ENCODE data around the gene LGR6. TPM values are rescaled to one million over a fixed set of nuclear protein-coding genes. Genes with fewer than 3 reads are reported as not detected.

Gene LGR6
- total and polyA plus RNA-seq, 2 of the 8 experiments (the other 6 are each of a cell fraction or from before 2014, with no cell fraction given) = 0.50 to 1.0 TPM

DNA sequence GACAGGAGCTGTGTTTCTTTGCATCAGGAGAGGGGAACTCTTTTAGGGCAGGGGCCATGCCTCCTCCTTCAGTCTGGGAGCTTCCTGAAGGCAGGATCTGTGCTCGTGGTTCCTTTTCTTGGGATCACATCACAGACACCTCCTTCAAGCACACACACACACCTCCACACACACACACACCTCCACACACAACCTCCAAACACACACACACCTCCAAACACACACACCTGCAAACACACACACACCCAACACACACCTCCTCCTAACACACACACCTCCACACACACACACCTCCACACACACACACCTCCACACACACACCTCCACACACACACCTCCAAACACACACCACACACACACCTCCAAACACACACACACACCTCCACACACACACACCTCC, 10.5 kb downstream of the LGR6 start:
- Histone ChIP-seq H3K4me1 (replicated peaks in 1 of 4; ENCODE audit: control insufficient read depth in 3 of 4, insufficient read depth in 4 of 4, low read length in 3 of 4) (peaks cover 0 to 2% (median 0%) of the 10 kb centered on the region in 4 experiments; a peak in 1 of 7 replicates), H2AFZ (ENCODE audit: low read length) (no peak overlapping the region), H3K79me1 (ENCODE audit: low read depth, low read length) (no peaks in the 10 kb centered on the region; the same call in 1 of the 2 replicates), H3K18ac (ENCODE audit: extremely low read depth, low read length) (no peak overlapping the region), H3K9me3 (ENCODE audit: insufficient read depth in 2 of 2, low read depth in 1 of 2, low read length in 1 of 2) (no peaks in the 10 kb centered on the region), H3K4ac (replicated peaks; ENCODE audit: insufficient read length, low read depth, low read length) (no peak overlapping the region), H2AK5ac (ENCODE audit: low read depth, low read length) (no peak overlapping the region), H3K23me2 (ENCODE audit: low read depth, low read length) (peaks cover 18% of the 10 kb centered on the region; the same call in 1 of the 2 replicates), H2BK120ac (replicated peaks; ENCODE audit: low read depth, low read length) (no peak overlapping the region), H3K4me3 (ENCODE audit: extremely low read depth in 1 of 4, insufficient read depth in 2 of 4, low read depth in 3 of 4, low read length in 4 of 4) (no peak overlapping the region), H2BK15ac (ENCODE audit: low read length) (no peak overlapping the region), H3K14ac (ENCODE audit: insufficient read length) (no peak overlapping the region), H2BK12ac (ENCODE audit: low read depth, low read length) (no peak overlapping the region), H2BK5ac (ENCODE audit: low read depth, low read length) (no peak overlapping the region), H4K91ac (replicated peaks; ENCODE audit: insufficient read length, low read length) (no peak overlapping the region), H4K5ac (ENCODE audit: insufficient read length, low read depth, low read length) (no peak overlapping the region), H3K9ac (replicated peaks in 1 of 4; ENCODE audit: extremely low read depth in 1 of 4, low read depth in 3 of 4, low read length in 3 of 4) (no peak overlapping the region), H3K36me3 (ENCODE audit: control insufficient read depth in 2 of 4, insufficient read depth in 4 of 4, low read length in 3 of 4) (no peaks in the 10 kb centered on the region), H4K20me1 (replicated peaks in 1 of 2; ENCODE audit: control insufficient read depth in 1 of 2, insufficient read depth in 2 of 2, low read length in 2 of 2) (peaks cover 0 to 3% of the 10 kb centered on the region in 2 experiments), H3K27ac (ENCODE audit: low read depth, low read length) (no peak overlapping the region), H3K79me2 (ENCODE audit: control insufficient read depth in 1 of 2, insufficient read depth in 2 of 2, low read length in 2 of 2) (no peaks in the 10 kb centered on the region), H2BK20ac (ENCODE audit: low read length) (no peak overlapping the region), H3K23ac (ENCODE audit: insufficient read length) (no peak overlapping the region), H3K4me2 (ENCODE audit: insufficient read depth in 1 of 2, low read depth in 2 of 2, low read length in 2 of 2) (no peak overlapping the region), H4K8ac (ENCODE audit: extremely low read depth, insufficient read depth, low read length) (peak overlapping the region; percentile 12; the same call in 1 of the 2 replicates), H3K27me3 (replicated peaks in 1 of 4; ENCODE audit: control insufficient read depth in 3 of 4, extremely low read depth in 1 of 4, insufficient read depth in 3 of 4, low read length in 3 of 4) (no peaks in the 10 kb centered on the region; a peak in 1 of 7 replicates), H3K56ac (replicated peaks; ENCODE audit: insufficient read length, low read depth, low read length) (peak overlapping the region; percentile 97)
- 50% methylated on average over 1 of the region's 1 CpG; no CpG with 5 or more reads in 1 of the 2 experiments for WGBS, 2 experiments (ENCODE audit: extremely low coverage in 1 of 2, insufficient coverage in 1 of 2, insufficient read length in 1 of 2, insufficient replicate concordance in 2 of 2, low coverage in 1 of 2, low lambda C conversion rate in 2 of 2, missing lambda C conversion rate in 1 of 2)
- no peak for DNase-seq (ENCODE audit: low read depth in 1 of 2, low spot score in 2 of 2)
- ChIA-PET POLR2A (ENCODE audit: partially characterized antibody) (no interaction called here), CTCF (ENCODE audit: partially characterized antibody) (interaction anchor here (0.7 to 2.6 kb wide), 5 partner anchors 10 to 71 kb away, joined by 3 to 16 read pairs (median 3); partner anchors contain the start of gene LGR6)
- no peak for FAIRE-seq
- TF ChIP-seq BCL11A (IDR thresholded peaks at IDR 0.05; ENCODE audit: low read depth in 2 of 2, low read length in 2 of 2) = no peak
- no peak for TF ChIP-seq GABPA (IDR thresholded peaks at IDR 0.05; ENCODE audit: borderline replicate concordance, insufficient read depth, low read length)
- TF ChIP-seq SRF (IDR thresholded peaks at IDR 0.05; ENCODE audit: low read depth, low read length) = no peak
- TF ChIP-seq EZH2 (IDR thresholded peaks at IDR 0.05; ENCODE audit: low read depth, low read length, severe bottlenecking) = no peak
- TF ChIP-seq CBX5 (IDR thresholded peaks at IDR 0.05; ENCODE audit: low read depth, low read length) = no peak
- no peak for TF ChIP-seq FOSL1 (IDR thresholded peaks at IDR 0.05; ENCODE audit: insufficient read depth, low read depth, low read length)
- TF ChIP-seq BRCA1 (IDR thresholded peaks at IDR 0.05; ENCODE audit: low read depth, low read length) = no peak
- no peak for TF ChIP-seq RFX5 (IDR thresholded peaks at IDR 0.05; ENCODE audit: borderline replicate concordance, low read depth, low read length)
- no peak for TF ChIP-seq TAF1 (IDR thresholded peaks at IDR 0.05; ENCODE audit: low read depth, low read length)
- no peak for TF ChIP-seq ATF2 (IDR thresholded peaks at IDR 0.05; ENCODE audit: low read length)
- TF ChIP-seq RBBP5 (IDR thresholded peaks at IDR 0.05; ENCODE audit: borderline replicate concordance, low read depth, low read length) = no peak
- no peak for TF ChIP-seq JUN (IDR thresholded peaks at IDR 0.05; ENCODE audit: low read depth, low read length)
- TF ChIP-seq SIRT6 (IDR thresholded peaks at IDR 0.05; ENCODE audit: low read length) = no peak
